Esophagus squamous epithelium (tissue), 4 donors: Measurements from ENCODE around the gene SMAD4.

ENCODE experiments used
- POLR2A ChIP-seq, 4 donors: fragments of 450-650 bp; IDR thresholded peaks; one replicate each; pipeline ENCODE4 v1.6.1; 2017; ENCODE audit warnings: antibody characterized with exemption in 4 of 4, mild to moderate bottlenecking in 4 of 4, moderate library complexity in 3 of 4
- TF ChIP-seq, protein P1 (sequence below), 6 experiments: fragments of 450-650 bp in 4 of 6; fragments of 200-600 bp in 2 of 6; sonication (generic) in 2 of 6; IDR thresholded peaks; one replicate each; pipeline ENCODE4 v1.5.1; 2016 to 2019; ENCODE audit warnings: antibody characterized with exemption in 6 of 6, mild to moderate bottlenecking in 4 of 6, moderate library complexity in 4 of 6

DNA sequence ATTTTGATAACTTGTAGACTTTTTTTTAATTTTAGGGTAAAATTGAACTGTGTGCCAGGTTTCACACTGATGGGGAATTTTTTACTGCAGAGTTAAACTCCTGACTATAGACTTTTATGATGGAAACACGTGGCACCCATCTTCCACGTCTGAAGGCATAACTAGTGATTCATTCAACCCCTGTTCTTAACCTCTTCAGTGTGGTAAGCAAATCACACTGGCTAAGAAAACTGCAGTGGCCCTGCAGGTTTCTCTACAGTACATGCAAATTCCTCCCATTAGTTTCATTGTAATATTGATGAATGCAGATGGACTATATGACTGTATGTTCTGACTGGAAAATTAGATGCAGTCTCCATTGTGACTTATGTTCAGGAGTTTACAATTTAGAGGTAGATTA lies 47.2 kb downstream of the SMAD4 start:
- TF ChIP-seq, protein P1, sequence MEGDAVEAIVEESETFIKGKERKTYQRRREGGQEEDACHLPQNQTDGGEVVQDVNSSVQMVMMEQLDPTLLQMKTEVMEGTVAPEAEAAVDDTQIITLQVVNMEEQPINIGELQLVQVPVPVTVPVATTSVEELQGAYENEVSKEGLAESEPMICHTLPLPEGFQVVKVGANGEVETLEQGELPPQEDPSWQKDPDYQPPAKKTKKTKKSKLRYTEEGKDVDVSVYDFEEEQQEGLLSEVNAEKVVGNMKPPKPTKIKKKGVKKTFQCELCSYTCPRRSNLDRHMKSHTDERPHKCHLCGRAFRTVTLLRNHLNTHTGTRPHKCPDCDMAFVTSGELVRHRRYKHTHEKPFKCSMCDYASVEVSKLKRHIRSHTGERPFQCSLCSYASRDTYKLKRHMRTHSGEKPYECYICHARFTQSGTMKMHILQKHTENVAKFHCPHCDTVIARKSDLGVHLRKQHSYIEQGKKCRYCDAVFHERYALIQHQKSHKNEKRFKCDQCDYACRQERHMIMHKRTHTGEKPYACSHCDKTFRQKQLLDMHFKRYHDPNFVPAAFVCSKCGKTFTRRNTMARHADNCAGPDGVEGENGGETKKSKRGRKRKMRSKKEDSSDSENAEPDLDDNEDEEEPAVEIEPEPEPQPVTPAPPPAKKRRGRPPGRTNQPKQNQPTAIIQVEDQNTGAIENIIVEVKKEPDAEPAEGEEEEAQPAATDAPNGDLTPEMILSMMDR (IDR thresholded peaks at IDR 0.05): no peak
- no peak for TF ChIP-seq POLR2A (IDR thresholded peaks at IDR 0.05)
